SK-N-SH (cell line): ENCODE data around the gene WDHD1. TPM values are rescaled to one million over a fixed set of nuclear protein-coding genes. Genes with fewer than 3 reads are reported as not detected.

Experiments used
- CTCF ChIA-PET: fragments of 300-600, 350-600 bp; formaldehyde crosslinking; extraction: SDS; loops from one replicate; lab custom pipeline; 2021; lab: Yijun Ruan, JAX
- POLR2A ChIA-PET: fragments of 350-600 bp; sonication (Branson Sonifier 250); formaldehyde crosslinking; extraction: SDS; loops from one replicate; lab custom pipeline; 2020; ENCODE audit warnings: antibody characterized with exemption, inconsistent platforms; lab: Yijun Ruan, JAX
- DNase-seq: peaks from one replicate; pipeline ENCODE4 v3.0.0; 2012
- H2AFZ ChIP-seq: fragments of 200-600 bp; sonication (generic); 2 replicates; pipeline ENCODE4 v1.8.1; 2016; ENCODE audit warnings: antibody characterized with exemption, mild to moderate bottlenecking, low read depth
- H3F3A ChIP-seq: fragments of 200-600 bp; sonication (generic); replicated peaks from 2 replicates; pipeline ENCODE3; 2016; ENCODE audit warnings: antibody characterized with exemption, mild to moderate bottlenecking; ENCODE audit not compliant: insufficient read depth
- H3K27ac ChIP-seq, 2 experiments: fragments of 200-500 bp in 1 of 2; fragments of 200-600 bp in 1 of 2; sonication (Bioruptor generic) in 1 of 2; sonication (generic), shearing (Covaris generic) in 1 of 2; 2 replicates each; pipeline versions ENCODE4 v1.5.1 to v1.6.1; 2014 to 2016; ENCODE audit warnings: low read depth in 2 of 2, inconsistent platforms in 1 of 2, low read length in 1 of 2, mild to moderate bottlenecking in 1 of 2, mixed read lengths in 1 of 2
- H3K27me3 ChIP-seq: fragments of 200-600 bp; sonication (generic), shearing (Covaris generic); 2 replicates; pipeline ENCODE4 v1.6.1; 2016; ENCODE audit warnings: mixed run types; ENCODE audit not compliant: insufficient read depth
- H3K36me3 ChIP-seq, 2 experiments: fragments of 200-500 bp in 1 of 2; fragments of 200-600 bp in 1 of 2; sonication (Bioruptor generic) in 1 of 2; sonication (generic) in 1 of 2; replicated peaks in 1 of 2; 2 replicates each; pipeline versions ENCODE3 to v1.5.1; 2014 to 2016; ENCODE audit warnings: low read length in 1 of 2, mild to moderate bottlenecking in 1 of 2; ENCODE audit not compliant: insufficient read depth in 2 of 2, control insufficient read depth in 1 of 2
- H3K4me1 ChIP-seq, 2 experiments: fragments of 200-500 bp in 1 of 2; fragments of 200-600 bp in 1 of 2; sonication (Bioruptor generic) in 1 of 2; sonication (generic), shearing (Covaris generic) in 1 of 2; 2 replicates each; pipeline versions ENCODE4 v1.5.1 to v1.6.1; 2014 to 2016; ENCODE audit warnings: low read depth in 1 of 2, low read length in 1 of 2, mixed run types in 1 of 2; ENCODE audit not compliant: insufficient read depth in 2 of 2, control insufficient read depth in 1 of 2
- H3K4me2 ChIP-seq: fragments of 200-600 bp; sonication (generic), shearing (Covaris generic); 2 replicates; pipeline ENCODE4 v1.6.1; 2017; ENCODE audit warnings: mixed run types
- H3K4me3 ChIP-seq, 2 experiments: fragments of 200-500 bp in 1 of 2; fragments of 200-600 bp in 1 of 2; sonication (Bioruptor generic) in 1 of 2; sonication (generic), shearing (Covaris generic) in 1 of 2; 2 replicates each; pipeline versions ENCODE4 v1.5.1 to v1.8.1; 2014 to 2016; ENCODE audit warnings: low read depth in 2 of 2, inconsistent platforms in 1 of 2, low read length in 1 of 2, mild to moderate bottlenecking in 1 of 2, mixed read lengths in 1 of 2, moderate library complexity in 1 of 2
- H3K79me2 ChIP-seq: fragments of 200-600 bp; sonication (generic); 2 replicates; pipeline ENCODE4 v1.8.1; 2017; ENCODE audit warnings: mild to moderate bottlenecking; ENCODE audit not compliant: insufficient read depth
- H3K9ac ChIP-seq: fragments of 200-600 bp; sonication (generic); 2 replicates; pipeline ENCODE4 v1.6.1; 2017; ENCODE audit warnings: mixed run types
- H3K9me2 ChIP-seq: fragments of 200-600 bp; sonication (generic); 2 replicates; pipeline ENCODE4 v1.6.1; 2017; ENCODE audit warnings: mixed run types
- H3K9me3 ChIP-seq: fragments of 200-600 bp; sonication (generic); 2 replicates; pipeline ENCODE4 v1.6.1; 2017; ENCODE audit warnings: mixed run types, mild to moderate bottlenecking, moderate library complexity
- H4K20me1 ChIP-seq: fragments of 200-600 bp; sonication (generic); 2 replicates; pipeline ENCODE4 v1.6.1; 2017; ENCODE audit warnings: mild to moderate bottlenecking, mixed run types; ENCODE audit not compliant: insufficient read depth
- CTCF ChIP-seq: fragments of 200-600 bp; sonication (generic); IDR thresholded peaks from 2 replicates; pipeline ENCODE4 v1.6.1; 2017; ENCODE audit warnings: antibody characterized with exemption, mild to moderate bottlenecking, moderate library complexity
- ELF1 ChIP-seq: IDR thresholded peaks from 2 replicates; pipeline ENCODE4 v1.4.0; 2012
- EP300 ChIP-seq, 2 experiments: IDR thresholded peaks; 2 replicates each; pipeline versions ENCODE4 v1.4.0 to v1.6.1; 2012; ENCODE audit warnings: borderline replicate concordance in 1 of 2, low read depth in 1 of 2, low read length in 1 of 2
- EZH2phosphoT487 ChIP-seq: fragments of 200-600 bp; sonication (generic); IDR thresholded peaks from 2 replicates; pipeline ENCODE4 v1.6.1; 2017; ENCODE audit warnings: low read depth, mixed run types, mild to moderate bottlenecking, antibody characterized with exemption, moderate library complexity, borderline replicate concordance
- FOSL2 ChIP-seq: IDR thresholded peaks from 2 replicates; pipeline ENCODE4 v1.4.0; 2012; ENCODE audit warnings: low read depth, mild to moderate bottlenecking, moderate library complexity, borderline replicate concordance
- FOXM1 ChIP-seq: IDR thresholded peaks from 2 replicates; pipeline ENCODE4 v1.4.0; 2012; ENCODE audit warnings: low read depth, mild to moderate bottlenecking
- IRF3 ChIP-seq: fragments of 150-350 bp; IDR thresholded peaks from 2 replicates; pipeline ENCODE4 v1.6.1; 2016; ENCODE audit warnings: mild to moderate bottlenecking, low read depth, low read length
- MAX ChIP-seq: IDR thresholded peaks from 2 replicates; pipeline ENCODE4 v1.4.0; 2012; ENCODE audit warnings: low read depth
- MXI1 ChIP-seq: IDR thresholded peaks from 2 replicates; pipeline ENCODE4 v1.6.1; 2012; ENCODE audit warnings: mild to moderate bottlenecking, low read depth, low read length, improper control_type of control experiment
- NFIC ChIP-seq: IDR thresholded peaks from 2 replicates; pipeline ENCODE4 v1.4.0; 2012; ENCODE audit warnings: borderline replicate concordance
- NRF1 ChIP-seq: IDR thresholded peaks from 2 replicates; pipeline ENCODE4 v1.6.1; 2012; ENCODE audit warnings: low read depth, mild to moderate bottlenecking, low read length
- PBX3 ChIP-seq: IDR thresholded peaks from 2 replicates; pipeline ENCODE4; 2012
- REST ChIP-seq: IDR thresholded peaks from 2 replicates; pipeline ENCODE4 v1.6.1; 2012; ENCODE audit warnings: mild to moderate bottlenecking, low read depth, low read length, moderate library complexity
- RXRA ChIP-seq: IDR thresholded peaks from 2 replicates; pipeline ENCODE4 v1.4.0; 2012; ENCODE audit warnings: low read depth, mild to moderate bottlenecking, borderline replicate concordance
- SIN3A ChIP-seq: IDR thresholded peaks from 2 replicates; pipeline ENCODE4 v1.6.1; 2012; ENCODE audit warnings: low read depth, mild to moderate bottlenecking, low read length, moderate library complexity, borderline replicate concordance
- TCF12 ChIP-seq: IDR thresholded peaks from 2 replicates; pipeline ENCODE4 v1.4.0; 2012
- USF1 ChIP-seq: IDR thresholded peaks from 2 replicates; pipeline ENCODE4 v1.4.0; 2012; ENCODE audit warnings: low read depth, borderline replicate concordance
- USF2 ChIP-seq: fragments of 150-350 bp; IDR thresholded peaks from 2 replicates; pipeline ENCODE4 v1.6.1; 2017; ENCODE audit warnings: antibody characterized with exemption, low read length, low read depth, borderline replicate concordance
- YY1 ChIP-seq: IDR thresholded peaks from 2 replicates; pipeline ENCODE4 v1.4.0; 2012; ENCODE audit warnings: low read depth, mild to moderate bottlenecking
- ZBTB33 ChIP-seq: IDR thresholded peaks from 2 replicates; pipeline ENCODE4 v1.4.0; 2012; ENCODE audit warnings: low read depth, borderline replicate concordance
- WGBS: methylation state at CpG from one replicate; pipeline ENCODE4 v1.1.6; 2017; ENCODE audit warnings: low lambda C conversion rate; 5-methylcytosine and 5-hydroxymethylcytosine counted together
- polyA plus RNA-seq, 3 experiments: library from polyadenylated mRNA; depleted of rRNA; stranded (reverse); fragments of >200 nt; gene quantifications; 2 replicates each; pipeline ENCODE4 v1.2.3, GENCODE V29; 2012

WDHD1 gene
- polyA plus RNA-seq, 1 of the 3 experiments (the other 2 are of a cell fraction), result 2.9 TPM

- no peak for TF ChIP-seq ZBTB33
- TF ChIP-seq EP300 (IDR thresholded peaks at IDR 0.05; ENCODE audit: borderline replicate concordance in 1 of 2, low read depth in 1 of 2, low read length in 1 of 2), result no peak
- no peak for TF ChIP-seq YY1
- no peak for TF ChIP-seq NRF1
- no peak for TF ChIP-seq MXI1
- TF ChIP-seq FOSL2, result no peak
These were observed 31.0 kb upstream of the WDHD1 start (continued) for GRCh38 chr14:55057919-55058318.

- Histone ChIP-seq H3K4me2 (no peak overlapping the region), H3K9ac (no peak overlapping the region), H3K4me3 (no peak overlapping the region), H3K27ac (no peak overlapping the region), H4K20me1 (peaks cover 55% of the 10 kb centered on the region), H3K4me1 (peaks cover 7 to 19% of the 10 kb centered on the region in 2 experiments; a peak in 3 of 4 replicates), H3K36me3 (peaks cover 22 to 56% of the 10 kb centered on the region in 2 experiments), H2AFZ (no peak overlapping the region), H3K79me2 (peaks cover 72% of the 10 kb centered on the region), H3K9me2 (no peaks in the 10 kb centered on the region), H3K27me3 (no peaks in the 10 kb centered on the region), H3F3A (peaks cover 21% of the 10 kb centered on the region), H3K9me3 (no peaks in the 10 kb centered on the region)
- WGBS, result 97% methylated on average over 13 of the region's 13 CpGs
- CTCF ChIA-PET, result interaction anchor here (0.7 kb wide), 1 partner anchor 14 kb away, joined by 3 read pairs; no protein-coding TSS in a partner anchor
- POLR2A ChIA-PET, result no interaction called here
- no peak for DNase-seq
- TF ChIP-seq CTCF, result no peak
- no peak for TF ChIP-seq RXRA
- TF ChIP-seq NRF1, result no peak
- no peak for TF ChIP-seq USF2
- no peak for TF ChIP-seq PBX3
- no peak for TF ChIP-seq USF1
- TF ChIP-seq SIN3A, result no peak
- TF ChIP-seq TCF12, result no peak
- no peak for TF ChIP-seq NFIC
- no peak for TF ChIP-seq MAX
- no peak for TF ChIP-seq IRF3
- no peak for TF ChIP-seq REST
- TF ChIP-seq FOXM1, result no peak
- no peak for TF ChIP-seq EZH2phosphoT487
- TF ChIP-seq ELF1, result no peak
These were observed 27.2 kb upstream of the WDHD1 start for GRCh38 chr14:55054098-55054497.
